Left cardiac atrium (tissue), 4 donors: ENCODE measurements around the gene DHRS12. TPM values are rescaled to one million over a fixed set of nuclear protein-coding genes. Genes with fewer than 3 reads are reported as not detected.
A peak's percentile ranks its signal among the peaks of the same experiment; 100 is the strongest.

Experiments
- ATAC-seq, 2 donors: fragments of 200-7000 bp; cut with Tn5 transposase; one replicate each; pipeline ENCODE4 v1.9.1; 2020; ENCODE audit warnings: mild to moderate bottlenecking in 2 of 2, moderate library complexity in 2 of 2
- DNase-seq: peaks from one replicate; pipeline ENCODE4 v3.0.0-alpha.2; 2020
- intact Hi-C, 2 donors: fragments of 100-400 bp; cut with DNase I; formaldehyde crosslinking; loops; one replicate each; pipeline versions ENCODE4 v1.14.1 to v1.15.1; 2022 to 2023
- total RNA-seq, 2 donors: library from RNA; stranded (reverse); fragmentation: NEBNext Ultra II Directional; extraction: Animal tissue kit (Norgen Biotek cat#: 25700); gene quantifications; one replicate each; pipeline ENCODE4 v1.2.1, GENCODE V29; 2021
- donor health status: DM: no; HTN: yes; CAD: no.
- donor health status: DM: no; HTN: yes; CAD: no; lungs with severe emphysema.
- donor health status: DM: yes; HTN: yes; CAD: no.
- donor health status: Dilated cardiomyopathy.

Gene DHRS12
- total RNA-seq, 2 donors from 2014 or later, result 9.1 to 13.3 TPM

DNA sequence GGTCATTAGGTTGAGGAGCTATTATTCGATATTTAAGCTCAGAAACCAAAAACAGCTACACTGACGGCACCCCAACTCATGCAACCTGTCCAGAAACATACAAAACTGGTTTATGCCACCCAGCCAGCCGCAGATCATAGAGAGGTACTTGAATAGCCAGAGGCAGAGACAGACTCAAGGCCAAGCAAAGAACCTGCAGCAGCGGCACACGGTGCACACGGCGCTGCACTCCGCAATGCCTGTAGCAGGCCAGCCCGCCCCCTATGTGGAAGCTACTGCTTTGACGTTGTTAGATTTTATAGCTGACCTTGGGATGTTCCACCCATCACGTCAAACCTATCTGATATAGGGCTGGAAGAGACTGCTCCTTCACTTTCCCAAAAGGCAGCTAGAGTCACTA, 11.9 kb upstream of the DHRS12 start:
- no peak for DNase-seq
- intact Hi-C loops, result loop anchor here in 1 of 2 donors (1.0 to 10.0 kb wide), 2 partner anchors 14 to 309 kb away; partner anchors contain the start of gene NEK5
- no peak for ATAC-seq

DNA sequence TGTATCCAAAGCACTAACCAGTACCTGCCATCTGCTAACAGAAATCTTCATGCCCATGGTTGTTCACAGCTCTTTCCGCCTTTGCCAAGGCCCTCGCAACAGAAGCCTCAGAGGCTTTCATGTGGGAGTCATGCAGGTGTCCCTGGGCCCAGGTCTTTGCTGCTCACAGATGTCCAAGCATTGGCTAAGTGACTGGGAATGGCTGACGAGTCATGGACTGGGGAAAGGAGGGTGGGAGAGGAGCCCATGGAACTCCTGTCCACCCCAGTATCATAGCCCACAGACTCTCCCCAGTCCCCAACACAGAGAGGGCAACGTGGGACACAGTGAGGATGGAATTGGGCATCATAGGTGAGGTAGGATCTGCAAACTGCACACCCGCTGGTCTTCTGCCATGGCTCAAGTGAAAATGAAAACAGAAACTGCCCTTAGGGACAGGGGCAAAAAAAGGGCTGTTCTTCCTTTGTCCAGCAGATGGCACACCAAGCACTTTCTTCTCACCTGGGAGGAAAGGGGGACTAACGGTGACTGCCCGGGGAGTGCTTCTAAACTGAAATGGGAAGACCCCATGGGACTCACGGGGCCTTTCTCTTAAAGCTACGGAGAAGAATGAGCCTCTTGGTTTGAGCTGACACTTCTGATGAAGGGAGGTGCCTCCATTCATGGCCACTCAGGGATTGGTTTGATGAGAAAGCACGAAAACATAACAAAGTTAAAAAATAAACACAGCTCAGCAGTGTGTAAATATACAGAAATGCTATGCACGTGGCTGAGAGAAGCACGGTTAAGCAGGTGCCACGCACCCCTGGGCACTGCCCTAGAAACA, 11.1 kb upstream of the DHRS12 start:
- intact Hi-C loops, result loop anchor here in 1 of 2 donors (1.0 to 10.0 kb wide), 2 partner anchors 15 to 310 kb away; partner anchors contain the start of gene NEK5
- ATAC-seq (peak; percentile 66 to 67), DNase-seq (peak; percentile 56)

DNA sequence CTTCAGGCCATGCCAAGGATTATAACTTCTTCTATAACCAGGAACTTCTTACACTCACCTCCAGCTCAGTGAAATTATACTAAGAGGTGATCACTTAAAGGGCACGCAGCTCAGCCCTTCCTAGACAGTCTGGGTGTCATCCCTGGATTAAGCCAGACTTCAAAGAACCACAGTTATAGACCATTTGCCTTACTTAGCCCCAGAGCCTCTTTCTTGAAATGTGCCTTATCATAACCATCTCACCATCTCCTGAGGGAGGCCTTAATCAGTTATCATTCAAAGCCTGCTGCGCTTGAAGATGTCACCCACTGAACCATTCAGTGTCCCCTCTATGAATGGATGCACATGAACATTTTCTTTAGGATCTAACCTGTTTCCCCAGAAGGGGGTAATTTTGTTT, 10.1 kb upstream of the DHRS12 start:
- DNase-seq (no peak), ATAC-seq (no peak)
- intact Hi-C loops, result loop anchor here in 1 of 2 donors (10.0 kb wide), 1 partner anchor 311 kb away; the partner anchor contains the start of gene NEK5

DNA sequence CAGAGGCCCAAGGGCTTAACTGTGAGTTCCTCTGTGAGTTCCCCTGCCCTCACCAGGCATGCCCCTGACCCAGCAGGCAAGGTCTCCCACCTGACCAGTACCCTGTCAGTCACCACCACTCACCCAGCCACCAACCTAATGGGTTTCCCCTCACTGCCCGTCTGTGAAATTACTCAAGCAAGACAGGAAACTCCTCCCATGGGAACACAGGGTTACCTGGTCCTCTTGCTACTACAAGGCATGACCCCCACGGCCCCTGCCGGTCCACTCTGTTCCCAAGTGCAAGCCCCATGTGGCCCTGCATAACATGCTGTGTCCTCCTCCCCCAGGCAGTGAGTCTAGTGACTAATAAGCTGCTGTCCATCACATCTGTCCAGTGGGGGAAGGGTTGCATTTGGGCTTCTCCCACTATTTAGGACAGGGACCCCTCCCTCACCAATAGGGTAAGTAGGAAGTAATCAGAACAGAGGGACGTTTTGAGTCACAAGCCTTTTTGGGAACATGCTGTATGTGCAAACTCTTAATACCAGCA, 8.0 kb upstream of the DHRS12 start:
- intact Hi-C loops, result loop anchor here in 1 of 2 donors (10.0 kb wide), 1 partner anchor 313 kb away; the partner anchor contains the start of gene NEK5
- no peak for DNase-seq
- peak in 1 of 2 donors; percentile 15 for ATAC-seq

DNA sequence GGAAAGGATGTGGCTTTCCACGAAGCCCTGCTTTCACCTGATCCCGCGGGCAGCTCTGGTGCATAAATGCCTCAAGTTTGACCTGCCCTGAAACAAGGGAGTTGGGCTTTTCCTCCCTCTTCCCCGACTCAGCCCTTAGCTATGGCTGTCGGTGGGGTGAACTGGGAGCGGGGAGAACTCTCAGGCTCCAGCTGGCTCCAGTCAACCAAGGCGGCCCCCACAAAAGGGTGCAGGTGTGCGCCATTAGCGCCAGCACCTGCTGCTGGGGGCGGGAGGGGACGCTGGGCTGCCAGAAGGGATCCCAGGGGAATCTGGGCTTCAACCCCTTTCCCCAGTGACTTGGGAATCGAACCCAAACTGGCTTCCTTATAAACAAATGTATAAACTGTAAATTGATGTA, 7.1 kb upstream of the DHRS12 start:
- intact Hi-C loops, result loop anchor here in 1 of 2 donors (10.0 kb wide), 1 partner anchor 314 kb away; the partner anchor contains the start of gene NEK5
- DNase-seq (no peak), ATAC-seq (no peak)

DNA sequence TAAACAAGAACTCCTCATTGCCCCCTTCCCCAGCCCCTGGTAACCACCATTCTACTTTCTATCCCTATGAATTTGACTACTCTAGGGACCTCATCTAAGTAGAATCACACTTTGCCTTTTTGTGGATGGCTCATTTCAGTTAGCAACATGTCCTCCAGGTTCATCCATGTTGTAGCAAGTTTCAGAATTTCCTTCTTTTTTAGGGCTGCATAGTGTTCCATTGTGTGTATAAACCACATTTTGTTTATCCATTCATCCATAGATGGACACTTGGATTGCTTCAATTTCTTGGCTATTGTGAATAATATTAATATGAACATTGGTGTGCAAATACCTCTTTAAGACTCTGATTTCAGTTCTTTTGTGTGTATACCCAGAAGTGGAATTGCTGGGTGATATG, 4.8 kb upstream of the DHRS12 start:
- ATAC-seq (no peak), DNase-seq (no peak)
- intact Hi-C loops, result no loop called here

DNA sequence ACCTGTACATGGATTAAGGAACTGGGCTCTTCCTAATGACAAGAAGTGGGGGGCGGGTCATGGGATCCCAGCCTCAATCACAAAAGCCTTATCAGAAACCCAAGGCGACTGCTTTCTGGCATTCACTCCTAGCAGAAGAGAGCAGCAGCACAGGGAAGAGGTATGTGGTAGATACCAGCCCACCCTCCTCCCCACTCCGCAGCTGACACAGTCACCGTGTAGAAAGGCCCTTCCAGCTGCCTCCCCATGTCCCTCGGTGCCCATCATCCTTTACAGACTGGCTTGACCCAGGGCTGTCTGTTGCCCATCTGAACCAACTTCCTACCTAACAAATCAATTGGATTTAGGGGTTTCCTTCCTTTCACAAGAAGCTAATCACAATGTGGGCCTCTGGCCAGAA, 3.1 kb upstream of the DHRS12 start:
- intact Hi-C loops, result no loop called here
- DNase-seq, result no peak
- no peak for ATAC-seq

DNA sequence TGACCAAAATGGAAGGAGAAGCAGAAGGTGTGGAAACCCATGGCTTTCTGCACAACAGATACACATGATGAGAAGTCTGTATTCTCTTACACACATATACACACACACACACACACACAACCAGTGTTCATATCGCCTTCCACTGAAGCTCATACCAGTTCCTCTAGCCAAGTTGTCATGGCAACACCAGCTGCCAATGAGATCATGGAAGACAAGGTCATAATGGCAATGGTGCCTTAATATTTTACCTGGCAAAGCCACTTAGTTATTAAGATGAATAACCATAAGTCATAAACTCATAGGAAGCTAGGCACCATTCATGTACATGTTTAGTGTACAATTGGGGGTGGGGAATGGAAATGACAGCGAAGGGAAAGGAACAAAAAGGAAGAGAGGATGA, 2.6 kb upstream of the DHRS12 start:
- intact Hi-C loops, result no loop called here

DNA sequence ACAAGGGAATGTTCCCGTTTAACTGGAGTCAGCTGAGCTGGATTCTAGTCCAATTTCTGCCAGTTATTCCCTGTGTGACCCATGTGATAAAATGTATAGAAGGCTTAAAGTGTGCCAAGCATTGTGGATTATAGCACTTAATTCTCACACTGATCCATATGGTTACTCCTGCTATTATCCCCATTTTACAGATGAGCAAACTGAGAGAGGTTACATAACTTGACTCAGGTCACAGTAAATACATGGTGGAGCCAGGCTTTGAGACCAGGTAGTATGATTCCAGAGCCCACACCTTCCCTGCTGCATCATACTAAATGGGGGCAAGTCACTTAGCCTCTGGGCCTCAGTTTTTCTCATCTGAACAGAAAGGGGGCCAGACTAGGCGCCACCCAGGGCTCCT, 2.0 kb upstream of the DHRS12 start:
- intact Hi-C loops, result no loop called here
- no peak for DNase-seq
- ATAC-seq, result no peak

More for the DNA sequence above, 2.6 kb upstream of the DHRS12 start:
- no peak for DNase-seq
- no peak for ATAC-seq

DNA sequence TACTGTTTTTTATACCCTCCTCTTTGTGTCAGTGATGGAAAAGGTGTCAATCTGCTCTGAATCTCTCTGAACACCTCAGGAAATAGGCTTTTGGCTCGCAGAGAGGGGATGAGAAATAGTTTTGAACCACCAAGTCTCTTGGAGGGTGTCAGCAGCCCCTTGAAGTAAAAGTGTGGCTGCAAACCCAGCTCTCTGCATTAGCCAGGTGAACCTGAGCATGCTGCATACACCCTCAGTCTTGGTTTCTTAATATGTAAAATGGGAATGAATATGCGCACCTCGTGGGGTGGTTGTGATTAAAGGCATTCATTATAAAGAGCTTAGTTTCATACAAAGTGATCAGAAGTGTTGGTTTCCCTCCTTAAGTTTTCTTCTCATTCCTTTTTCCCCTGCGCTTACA, 1.4 kb upstream of the DHRS12 start:
- no peak for DNase-seq
- no peak for ATAC-seq
- intact Hi-C loops, result no loop called here

DNA sequence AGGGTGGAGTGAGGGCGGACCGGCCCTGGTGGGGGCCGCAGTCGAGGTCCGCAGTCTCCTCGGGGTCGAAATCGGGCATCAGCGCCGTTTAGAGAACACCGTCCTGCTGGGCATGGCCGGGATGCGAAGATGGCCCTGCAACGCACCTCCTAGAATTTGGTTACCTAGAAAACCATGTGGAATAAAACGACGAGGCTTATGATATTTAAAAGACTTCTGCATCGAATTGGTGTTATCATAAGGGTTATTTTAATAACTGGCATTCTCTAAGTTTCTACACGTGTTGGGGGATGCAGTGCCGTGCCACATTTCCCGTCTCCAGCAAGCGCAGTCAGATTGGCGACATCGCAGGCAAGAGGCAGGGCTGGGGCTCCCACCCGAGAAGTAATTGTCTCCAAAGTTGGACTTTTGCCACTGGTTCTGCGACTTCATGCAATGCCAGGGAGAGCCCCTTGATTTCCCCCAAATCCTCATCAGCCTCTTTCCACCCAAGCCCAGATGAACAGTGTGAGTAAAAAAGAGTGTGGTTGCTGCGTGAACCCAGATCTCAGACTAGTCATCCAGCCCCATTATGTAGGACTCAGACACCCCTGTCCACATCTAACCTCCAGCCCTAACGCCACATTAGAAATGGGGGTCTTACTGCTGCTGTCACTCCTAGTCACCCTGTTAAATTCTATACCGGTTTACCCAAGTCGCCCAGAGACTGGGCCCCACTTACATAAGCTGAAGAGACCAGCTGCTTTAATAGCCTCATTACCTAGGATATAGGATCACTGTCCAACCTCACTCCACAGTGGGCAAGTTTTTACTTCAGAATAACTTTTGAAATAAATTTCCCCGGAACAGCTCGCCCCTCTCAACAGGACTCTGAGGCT, 571 bp upstream of the DHRS12 start:
- intact Hi-C loops, result no loop called here
- DNase-seq (peak; percentile 50), ATAC-seq (no peak)

DNA sequence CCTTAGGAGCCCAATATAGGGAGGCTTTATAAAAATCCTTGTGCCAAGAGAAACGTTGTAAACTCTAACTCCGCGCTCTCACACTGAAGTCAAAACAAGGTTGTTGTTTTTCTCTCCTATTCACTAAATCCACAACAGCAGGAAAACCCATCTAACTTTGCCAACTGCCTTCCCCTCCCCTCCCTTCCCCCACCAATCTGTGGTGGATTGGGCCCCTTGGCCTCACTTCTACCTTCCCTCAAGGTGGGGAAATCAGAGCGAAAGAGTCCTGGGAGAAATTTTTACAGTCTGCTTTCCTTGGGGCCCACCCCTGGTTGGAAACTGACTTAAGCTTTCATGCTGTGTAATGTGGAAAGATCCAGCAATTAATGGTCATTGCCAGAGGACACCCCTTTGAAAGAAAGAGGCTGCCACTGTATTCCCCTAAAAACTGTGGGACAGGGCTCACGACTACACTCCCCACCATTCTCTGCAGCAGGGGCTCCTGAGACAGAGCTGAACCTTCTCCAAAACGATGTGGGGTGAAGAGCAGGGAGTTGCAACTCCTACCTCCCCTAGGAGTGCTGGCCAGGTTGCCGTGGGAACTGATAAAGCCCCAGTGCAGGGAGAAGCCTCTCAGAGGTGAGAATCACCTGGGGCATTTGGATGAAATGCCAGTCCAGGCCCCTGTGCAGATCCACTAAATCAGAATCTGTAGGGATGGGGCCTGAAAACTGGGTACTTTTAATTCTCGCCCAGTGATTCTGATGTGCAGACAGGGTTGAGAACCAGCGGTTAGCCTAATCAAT, 1.1 kb downstream of the DHRS12 start:
- no peak for DNase-seq
- intact Hi-C loops, result loop anchor here in 1 of 2 donors (2.0 kb wide), 1 partner anchor 350 kb away; the partner anchor contains the start of gene INTS6
- ATAC-seq, result peak in 1 of 2 donors; percentile 0

DNA sequence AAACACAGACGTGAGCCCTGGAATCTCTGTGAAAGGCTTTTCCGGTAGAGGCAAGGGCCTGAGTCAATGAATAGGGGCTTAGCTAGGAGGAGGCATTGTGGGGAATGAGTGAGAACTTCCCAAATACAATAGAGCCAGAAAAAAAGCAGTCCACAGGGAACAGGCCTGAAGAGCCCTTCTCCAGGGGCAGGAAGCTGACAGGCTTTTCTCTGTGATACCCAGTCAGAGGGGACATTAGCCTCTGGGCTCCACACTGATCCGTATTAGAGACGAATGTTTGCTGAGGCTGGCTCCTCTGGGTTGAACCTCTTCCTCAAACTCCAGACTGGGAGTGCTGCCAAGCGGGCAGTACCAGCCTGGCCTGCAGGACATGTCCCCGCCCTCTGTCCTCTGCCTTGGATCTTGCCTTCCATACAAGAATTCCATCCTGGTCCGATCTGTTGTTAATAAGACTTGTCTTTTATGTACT, 2.3 kb downstream of the DHRS12 start:
- ATAC-seq (peak; percentile 10 to 18), DNase-seq (peak; percentile 85)
- intact Hi-C loops, result loop anchor here in 1 of 2 donors (2.0 kb wide), 1 partner anchor 349 kb away; the partner anchor contains the start of gene INTS6

DNA sequence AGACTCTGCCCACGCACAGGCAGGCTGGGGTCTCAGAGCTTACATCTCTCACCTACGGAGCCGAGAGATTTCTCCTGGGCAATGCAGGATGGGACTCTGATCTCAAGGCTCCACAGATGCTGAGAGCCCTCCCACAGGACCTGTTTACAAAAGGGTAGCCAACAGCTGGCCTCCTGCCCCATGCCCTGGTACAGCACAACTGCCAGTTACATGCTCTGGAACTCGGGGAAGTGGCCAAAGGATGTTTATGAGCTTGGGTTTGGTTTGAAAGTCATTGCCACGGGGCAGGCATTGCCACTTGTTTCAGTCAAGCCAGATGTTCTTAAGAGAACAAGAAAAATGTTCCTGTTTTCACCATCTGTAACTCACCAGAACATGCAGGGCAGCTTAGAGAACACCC, 3.5 kb downstream of the DHRS12 start:
- DNase-seq (no peak), ATAC-seq (no peak)
- intact Hi-C loops, result no loop called here

DNA sequence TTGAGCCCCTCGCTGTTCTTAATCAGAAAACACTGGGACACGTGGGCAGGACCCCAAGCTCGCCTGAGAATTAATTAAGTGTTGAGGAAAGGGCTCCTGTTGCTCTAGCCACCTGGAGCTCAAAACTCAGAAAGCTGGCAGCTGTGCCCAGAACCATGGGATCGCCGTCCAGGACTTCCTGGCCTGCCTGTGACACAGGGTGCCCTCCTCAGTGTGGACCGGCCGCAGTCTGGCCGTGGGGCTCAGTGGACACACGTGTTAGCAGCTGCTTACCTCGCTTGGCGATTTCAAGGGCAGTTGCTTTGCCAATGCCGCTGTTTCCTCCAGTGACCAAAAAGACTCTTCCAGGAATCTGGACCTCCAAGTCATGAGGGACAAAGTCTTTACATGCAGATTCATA, 4.7 kb downstream of the DHRS12 start:
- DNase-seq (no peak), ATAC-seq (no peak)
- intact Hi-C loops, result loop anchor here in 1 of 2 donors (5.0 to 10.0 kb wide), 2 partner anchors 212 to 674 kb away; no protein-coding TSS in a partner anchor

DNA sequence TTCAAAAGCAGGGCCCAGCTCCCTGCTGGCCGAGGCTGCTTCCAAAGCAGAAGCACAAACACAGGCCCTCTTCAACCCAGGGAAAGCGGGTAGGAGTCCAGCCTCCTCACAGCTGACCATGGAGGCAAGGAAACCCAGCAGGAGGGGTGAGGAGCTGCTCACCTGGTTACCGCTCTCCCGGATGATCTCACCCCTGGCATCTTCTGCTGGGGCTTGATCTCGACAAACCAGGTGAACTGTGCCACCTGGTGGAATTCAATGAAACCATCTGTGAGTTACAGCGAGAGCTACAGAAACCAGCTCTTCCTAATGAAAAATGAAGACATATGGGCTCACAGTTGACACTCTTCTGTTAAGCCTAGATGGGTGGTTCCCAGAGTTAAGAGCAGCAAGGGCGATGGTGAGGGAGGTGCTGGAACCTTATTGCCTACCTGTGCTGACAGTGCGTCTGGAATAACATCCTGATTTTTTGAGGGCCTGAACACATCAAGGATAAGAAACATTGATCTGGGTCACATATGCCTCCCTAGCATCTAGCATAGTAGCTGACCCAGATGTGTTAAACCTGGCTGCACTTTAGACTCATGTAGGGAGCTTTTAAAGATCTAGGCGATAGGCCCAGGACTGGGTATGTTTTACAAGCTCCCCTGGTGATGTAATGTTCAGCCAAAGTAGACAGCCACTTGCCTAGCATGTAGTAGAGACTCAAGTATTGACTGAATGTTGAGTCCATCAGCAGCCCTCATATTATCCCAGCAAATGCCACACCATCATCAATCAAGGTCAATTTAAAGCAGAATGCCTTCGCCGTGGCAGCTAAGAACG, 6.1 kb downstream of the DHRS12 start:
- intact Hi-C loops, result loop anchor here in 1 of 2 donors (5.0 to 10.0 kb wide), 2 partner anchors 211 to 673 kb away; no protein-coding TSS in a partner anchor
- DNase-seq (peak; percentile 46), ATAC-seq (peak in 1 of 2 donors; percentile 13)

DNA sequence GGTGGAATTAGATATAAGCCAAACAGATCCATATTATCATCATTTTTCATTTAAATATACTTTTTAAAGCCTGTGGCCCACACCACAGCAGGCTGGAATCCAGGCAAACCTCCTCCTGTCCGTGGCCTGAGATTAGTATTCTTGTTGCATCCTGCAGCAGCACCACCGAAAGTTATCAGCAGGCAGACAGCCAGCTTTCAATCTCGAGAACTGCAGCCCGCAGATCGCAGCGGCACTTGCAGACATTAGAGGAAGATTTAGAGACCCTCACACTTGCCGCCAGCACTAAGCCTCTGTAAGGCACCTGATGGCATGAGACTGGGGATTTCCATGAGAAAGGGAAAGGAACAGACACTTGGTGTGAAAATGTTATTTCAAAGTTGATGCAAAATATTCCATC, 7.4 kb downstream of the DHRS12 start:
- no peak for ATAC-seq
- intact Hi-C loops, result loop anchor here in 1 of 2 donors (5.0 to 10.0 kb wide), 2 partner anchors 209 to 672 kb away; no protein-coding TSS in a partner anchor
- no peak for DNase-seq
